OCI-LY1 (cell line): Measurements from ENCODE around the gene SNRK.

Source experiments
- H2AFZ ChIP-seq: fragments of 200-600 bp; sonication (generic), shearing (Covaris generic); 2 replicates; pipeline ENCODE4 v1.6.0; 2014; ENCODE audit warnings: antibody characterized with exemption, mild to moderate bottlenecking, low read length
- H3F3A ChIP-seq: fragments of 200-600 bp; sonication (generic), shearing (Covaris generic); 2 replicates; pipeline ENCODE4 v1.6.0; 2014; ENCODE audit warnings: mild to moderate bottlenecking, antibody characterized with exemption, low read length, moderate library complexity; ENCODE audit not compliant: insufficient read depth
- H3K27ac ChIP-seq: fragments of 200-600 bp; sonication (generic); 2 replicates; pipeline ENCODE4 v1.5.1; 2014; ENCODE audit warnings: low read length, mixed run types, mild to moderate bottlenecking, low read depth; ENCODE audit not compliant: poor library complexity, severe bottlenecking
- H3K27me3 ChIP-seq: fragments of 200-600 bp; sonication (generic); 2 replicates; pipeline ENCODE4 v1.6.0; 2014; ENCODE audit warnings: antibody characterized with exemption, mild to moderate bottlenecking, low read length, moderate library complexity; ENCODE audit not compliant: insufficient read depth
- H3K36me3 ChIP-seq: fragments of 200-600 bp; sonication (generic); 2 replicates; pipeline ENCODE4 v1.6.1; 2014; ENCODE audit warnings: mild to moderate bottlenecking, antibody characterized with exemption, low read length, moderate library complexity, mixed read lengths; ENCODE audit not compliant: insufficient read depth
- H3K4me1 ChIP-seq: fragments of 200-600 bp; sonication (generic); 2 replicates; pipeline ENCODE4 v1.5.1; 2014; ENCODE audit warnings: mild to moderate bottlenecking, low read length, moderate library complexity; ENCODE audit not compliant: insufficient read depth, severe bottlenecking
- H3K4me2 ChIP-seq: fragments of 200-600 bp; sonication (generic), shearing (Covaris generic); 2 replicates; pipeline ENCODE4 v1.6.1; 2014; ENCODE audit warnings: low read length
- H3K4me3 ChIP-seq: fragments of 200-600 bp; sonication (generic); 2 replicates; pipeline ENCODE4 v1.5.1; 2014; ENCODE audit warnings: low read length, low read depth, mild to moderate bottlenecking, mixed read lengths; ENCODE audit not compliant: poor library complexity, severe bottlenecking
- H3K79me2 ChIP-seq: fragments of 200-600 bp; shearing (Covaris generic); 2 replicates; pipeline ENCODE4 v1.6.1; 2016; ENCODE audit warnings: mixed run types, low read length, mixed read lengths; ENCODE audit not compliant: insufficient read depth
- H3K9ac ChIP-seq: fragments of 200-600 bp; sonication (generic), shearing (Covaris generic); 2 replicates; pipeline ENCODE4 v1.6.1; 2014; ENCODE audit warnings: mild to moderate bottlenecking, low read length, mixed read lengths
- H3K9me2 ChIP-seq: fragments of 200-600 bp; sonication (generic), shearing (Covaris generic); 2 replicates; pipeline ENCODE4 v1.6.1; 2014; ENCODE audit warnings: low read depth, mild to moderate bottlenecking, low read length, mixed read lengths
- H3K9me3 ChIP-seq: fragments of 200-600 bp; shearing (Covaris generic); 2 replicates; pipeline ENCODE4 v1.6.1; 2014; ENCODE audit warnings: low read length, mixed read lengths
- H4K20me1 ChIP-seq: fragments of 200-600 bp; sonication (generic), shearing (Covaris generic); 2 replicates; pipeline ENCODE4 v1.6.0; 2016; ENCODE audit warnings: mild to moderate bottlenecking, low read length; ENCODE audit not compliant: insufficient read depth
- EZH2 ChIP-seq: fragments of 200-600 bp; sonication (generic), shearing (Covaris generic); IDR thresholded peaks from 2 replicates; pipeline ENCODE4 v1.8.0; 2017; ENCODE audit warnings: borderline replicate concordance, mixed run types, mild to moderate bottlenecking, antibody characterized with exemption, low read length, moderate library complexity, mixed read lengths
- TF ChIP-seq, protein P1 (sequence below): fragments of 200-600 bp; sonication (generic), shearing (Covaris generic); IDR thresholded peaks from 2 replicates; pipeline ENCODE4 v1.5.1; 2017; ENCODE audit warnings: mild to moderate bottlenecking, antibody characterized with exemption, low read length, moderate library complexity, mixed read lengths

SNRK gene

DNA sequence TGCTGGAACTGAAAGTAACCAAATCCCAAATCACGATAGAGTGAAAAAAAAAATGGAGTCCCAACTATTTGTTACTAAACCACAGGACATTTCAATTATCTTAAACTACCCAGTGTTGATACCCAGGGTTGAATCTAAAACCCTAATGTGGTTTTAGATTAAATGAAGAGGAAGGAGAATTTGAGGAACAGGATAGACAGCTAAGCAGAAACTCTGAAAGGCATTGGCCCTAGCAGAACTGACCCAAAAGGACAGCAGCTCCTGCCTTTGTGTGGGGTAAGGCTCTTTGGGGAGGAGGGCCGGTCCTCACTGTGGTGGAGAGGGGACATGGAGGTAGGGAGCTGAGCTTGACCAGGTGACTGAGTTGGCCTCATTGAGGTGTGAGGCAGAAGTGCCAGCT, 30.7 kb upstream of the SNRK start:
- H3K79me2 ChIP-seq: no peaks in the 10 kb centered on the region
- no peaks in the 10 kb centered on the region for H3K4me1 ChIP-seq
- no peaks in the 10 kb centered on the region for H3K36me3 ChIP-seq
- H3F3A ChIP-seq: no peaks in the 10 kb centered on the region
- no peak overlapping the region for H3K4me2 ChIP-seq
- H4K20me1 ChIP-seq: no peaks in the 10 kb centered on the region
- H3K27ac ChIP-seq: no peak overlapping the region
- no peak overlapping the region for H3K9ac ChIP-seq
- H3K9me2 ChIP-seq: no peaks in the 10 kb centered on the region
- no peak overlapping the region for H2AFZ ChIP-seq
- no peak overlapping the region for H3K4me3 ChIP-seq
- TF ChIP-seq, protein P1, sequence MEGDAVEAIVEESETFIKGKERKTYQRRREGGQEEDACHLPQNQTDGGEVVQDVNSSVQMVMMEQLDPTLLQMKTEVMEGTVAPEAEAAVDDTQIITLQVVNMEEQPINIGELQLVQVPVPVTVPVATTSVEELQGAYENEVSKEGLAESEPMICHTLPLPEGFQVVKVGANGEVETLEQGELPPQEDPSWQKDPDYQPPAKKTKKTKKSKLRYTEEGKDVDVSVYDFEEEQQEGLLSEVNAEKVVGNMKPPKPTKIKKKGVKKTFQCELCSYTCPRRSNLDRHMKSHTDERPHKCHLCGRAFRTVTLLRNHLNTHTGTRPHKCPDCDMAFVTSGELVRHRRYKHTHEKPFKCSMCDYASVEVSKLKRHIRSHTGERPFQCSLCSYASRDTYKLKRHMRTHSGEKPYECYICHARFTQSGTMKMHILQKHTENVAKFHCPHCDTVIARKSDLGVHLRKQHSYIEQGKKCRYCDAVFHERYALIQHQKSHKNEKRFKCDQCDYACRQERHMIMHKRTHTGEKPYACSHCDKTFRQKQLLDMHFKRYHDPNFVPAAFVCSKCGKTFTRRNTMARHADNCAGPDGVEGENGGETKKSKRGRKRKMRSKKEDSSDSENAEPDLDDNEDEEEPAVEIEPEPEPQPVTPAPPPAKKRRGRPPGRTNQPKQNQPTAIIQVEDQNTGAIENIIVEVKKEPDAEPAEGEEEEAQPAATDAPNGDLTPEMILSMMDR: no peak
- TF ChIP-seq EZH2: no peak
- no peaks in the 10 kb centered on the region for H3K9me3 ChIP-seq
- H3K27me3 ChIP-seq: no peaks in the 10 kb centered on the region

DNA sequence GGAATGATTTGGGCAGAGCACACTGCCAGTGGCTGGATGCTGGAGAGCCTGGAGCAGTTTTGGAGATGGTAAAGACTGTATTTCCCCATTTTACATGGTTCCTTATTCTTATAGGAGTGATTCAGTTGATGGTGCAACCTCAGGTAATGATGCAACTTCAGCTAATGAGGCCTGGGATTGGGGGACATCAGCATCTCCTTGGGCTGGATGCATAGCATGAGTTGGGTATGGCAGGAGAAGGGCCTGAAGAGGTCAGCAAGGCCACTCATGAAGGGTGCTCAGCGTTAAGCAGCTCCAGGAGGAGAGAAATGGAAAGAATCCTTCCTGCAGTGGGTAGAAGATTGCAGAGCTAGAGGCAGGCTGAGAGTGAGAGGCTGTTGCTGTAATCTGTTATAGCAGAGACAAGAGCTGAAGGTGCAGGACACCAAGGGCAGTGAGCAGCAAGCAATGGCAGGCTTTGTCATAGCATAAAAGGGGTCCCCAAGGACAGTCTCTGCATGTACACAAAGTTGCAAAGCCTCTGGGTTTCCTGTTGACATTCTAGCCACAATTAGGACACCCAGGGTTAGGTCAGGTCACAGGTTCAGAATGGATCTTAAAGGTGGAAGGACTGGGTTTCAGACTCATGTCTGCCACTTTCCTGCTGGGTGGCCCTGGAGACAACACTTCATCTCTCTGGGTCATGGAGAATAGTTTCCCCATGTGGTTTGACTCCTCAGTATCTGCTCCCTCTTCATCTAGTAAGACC, 29.5 kb upstream of the SNRK start:
- Histone ChIP-seq H3K4me2 (no peak overlapping the region), H3K4me3 (no peak overlapping the region), H3K9me3 (no peaks in the 10 kb centered on the region), H3K9ac (no peak overlapping the region), H3K27me3 (no peaks in the 10 kb centered on the region), H3K4me1 (no peaks in the 10 kb centered on the region), H3F3A (no peaks in the 10 kb centered on the region), H3K27ac (no peak overlapping the region), H3K79me2 (no peaks in the 10 kb centered on the region), H3K36me3 (no peaks in the 10 kb centered on the region), H2AFZ (no peak overlapping the region), H4K20me1 (no peaks in the 10 kb centered on the region), H3K9me2 (no peaks in the 10 kb centered on the region)
- TF ChIP-seq, protein P1: no peak
- TF ChIP-seq EZH2: no peak

DNA sequence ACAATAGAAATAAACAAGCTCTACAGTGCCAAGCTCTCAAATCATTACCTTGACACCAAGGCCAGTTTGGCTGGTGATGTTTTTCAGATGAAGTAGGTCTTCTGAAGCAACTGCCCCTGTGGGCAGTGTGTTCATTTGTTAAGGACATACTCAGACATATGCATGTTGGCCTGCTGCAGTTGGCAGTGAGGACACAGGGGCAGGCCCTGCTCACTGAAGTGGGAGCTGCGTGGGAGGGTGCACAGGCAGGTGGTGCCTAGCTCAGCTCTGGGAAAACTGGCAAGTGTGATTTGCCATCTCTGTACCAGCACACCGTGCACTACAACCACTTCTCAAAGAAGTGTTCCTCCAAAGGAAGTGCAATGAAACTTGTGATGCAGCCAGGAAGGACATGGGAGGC, 28.5 kb upstream of the SNRK start:
- H3K9ac ChIP-seq: no peak overlapping the region
- H3K27ac ChIP-seq: no peak overlapping the region
- H2AFZ ChIP-seq: no peak overlapping the region
- H3K27me3 ChIP-seq: no peaks in the 10 kb centered on the region
- no peak overlapping the region for H3K4me3 ChIP-seq
- H3F3A ChIP-seq: no peaks in the 10 kb centered on the region
- H3K4me1 ChIP-seq: no peaks in the 10 kb centered on the region
- H3K9me2 ChIP-seq: no peaks in the 10 kb centered on the region
- H4K20me1 ChIP-seq: no peaks in the 10 kb centered on the region
- H3K4me2 ChIP-seq: no peak overlapping the region
- no peaks in the 10 kb centered on the region for H3K36me3 ChIP-seq
- no peaks in the 10 kb centered on the region for H3K79me2 ChIP-seq
- TF ChIP-seq EZH2: no peak
- TF ChIP-seq, protein P1: no peak
- H3K9me3 ChIP-seq: no peaks in the 10 kb centered on the region
